Esophagus muscularis mucosa (tissue), 4 donors: Measurements from ENCODE around the gene EML6.

Experiments
- CTCF ChIP-seq, 3 experiments: fragments of 200-600 bp in 2 of 3; fragments of 450-650 bp in 1 of 3; sonication (generic) in 2 of 3; IDR thresholded peaks; one replicate each; pipeline ENCODE4 v1.5.1; 2017 to 2019; ENCODE audit warnings: antibody characterized with exemption in 3 of 3, mild to moderate bottlenecking in 2 of 3, moderate library complexity in 1 of 3
- EP300 ChIP-seq: sonication (generic); formaldehyde crosslinking; IDR thresholded peaks from one replicate; pipeline ENCODE4 v1.6.1; 2017; ENCODE audit warnings: antibody characterized with exemption
- POLR2A ChIP-seq: fragments of 450-650 bp; IDR thresholded peaks from one replicate; pipeline ENCODE4 v1.6.1; 2017; ENCODE audit warnings: antibody characterized with exemption, moderate library complexity, mild to moderate bottlenecking, low read depth
- POLR2AphosphoS5 ChIP-seq, 2 donors: sonication (generic); formaldehyde crosslinking; IDR thresholded peaks; one replicate each; pipeline ENCODE4 v1.6.1; 2017; ENCODE audit warnings: antibody characterized with exemption in 2 of 2

GRCh38 chr2:54969940-54970338 is 246.5 kb downstream of the EML6 start:
- TF ChIP-seq CTCF (IDR thresholded peaks at IDR 0.05) (no peak), EP300 (no peak), POLR2AphosphoS5 (IDR thresholded peaks at IDR 0.05) (no peak), POLR2A (no peak)
